ENCODE data around the gene SPATA22. TPM values are rescaled to one million over a fixed set of nuclear protein-coding genes. Genes with fewer than 3 reads are reported as not detected.
"Not testable (repeated sequence)": the region's sequence is repeated elsewhere in the genome, so short reads cannot be mapped to it uniquely, and the experiment has no call there.

The SPATA22 gene
- total RNA-seq, 2 donors from 2014 or later, result not detected

DNA sequence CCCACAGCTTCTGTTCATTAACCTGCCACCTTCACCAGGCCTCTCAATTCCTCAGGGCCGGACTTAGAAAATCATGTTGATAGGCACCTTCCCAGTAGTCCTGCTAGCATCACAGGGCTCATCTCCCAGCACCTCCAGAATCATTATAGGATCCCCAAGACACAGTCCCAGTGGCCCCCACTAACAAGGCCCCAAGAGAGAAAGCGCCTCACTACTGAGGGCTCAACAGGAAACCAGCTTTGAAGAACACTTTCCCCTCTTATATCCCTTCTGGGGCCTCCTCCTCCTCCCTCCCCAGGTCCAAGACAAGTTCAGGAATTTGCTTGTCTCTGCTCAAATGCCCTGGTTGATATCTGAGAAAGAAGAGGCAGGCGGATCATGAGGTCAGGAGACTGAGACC, 60.5 kb downstream of the SPATA22 start, which contains the start of gene OR3A3:
OR3A3 (plus strand) TSS at position 301 of the 400 bp plus-strand sequence.
- no peak for ATAC-seq
- DNase-seq (ENCODE audit: low spot score in 2 of 2), result no peak
- Mint-ChIP-seq H3K27ac (no peak within 1 kb of the TSS), H3K36me3 (peaks cover 5 to 15% of the 10 kb centered on the region in 2 donors), H3K9me3 (peaks cover 10 to 21% of the 10 kb centered on the region in 2 donors)

DNA sequence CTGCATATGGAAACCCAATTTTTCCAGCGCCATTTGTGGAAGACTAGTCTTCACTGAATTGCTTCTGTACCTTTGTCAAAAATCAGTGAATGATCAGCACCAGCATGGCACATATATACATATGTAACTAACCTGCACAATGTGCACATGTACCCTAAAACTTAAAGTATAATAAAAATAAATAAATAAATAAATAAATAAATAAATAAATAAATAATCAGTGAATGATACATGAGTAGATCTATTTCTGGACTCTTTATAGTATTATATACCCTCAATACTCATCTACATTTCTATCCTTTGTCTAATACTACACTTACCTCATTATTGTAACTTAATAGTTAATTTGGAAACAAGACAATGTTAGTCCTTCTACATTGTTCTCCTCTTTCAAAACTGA, 67.8 kb downstream of the SPATA22 start:
- Mint-ChIP-seq H3K36me3 (peaks cover 5 to 11% of the 10 kb centered on the region in 2 donors), H3K9me3 (peaks cover 7 to 21% of the 10 kb centered on the region in 2 donors)
- DNase-seq (ENCODE audit: low spot score in 2 of 2); H3K27ac Mint-ChIP-seq; ATAC-seq: not testable (repeated sequence)

DNA sequence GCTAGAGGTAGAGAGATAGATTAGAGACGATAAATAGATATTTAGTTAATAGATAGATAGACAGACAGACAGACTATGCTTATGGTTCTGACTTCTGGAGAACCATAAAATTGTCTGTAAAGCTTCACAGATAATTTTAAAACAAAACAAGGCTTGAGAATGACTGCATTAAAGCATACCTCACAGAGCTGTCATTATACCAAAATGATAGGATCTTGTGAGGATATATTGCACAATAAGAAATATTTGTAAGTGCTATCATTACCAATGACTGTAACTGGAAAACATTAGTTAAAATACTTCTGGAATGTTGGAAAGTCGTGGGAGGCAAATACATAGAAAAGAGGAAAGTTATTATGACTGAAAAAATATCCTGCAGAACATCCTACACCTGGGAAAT, 69.8 kb downstream of the SPATA22 start:
- Mint-ChIP-seq H3K9me3 (peaks cover 6 to 7% of the 10 kb centered on the region in 2 donors), H3K36me3 (no peaks in the 10 kb centered on the region), H3K27ac (no peak overlapping the region)
- no peak for DNase-seq (ENCODE audit: low spot score in 2 of 2)
- ATAC-seq, result no peak

DNA sequence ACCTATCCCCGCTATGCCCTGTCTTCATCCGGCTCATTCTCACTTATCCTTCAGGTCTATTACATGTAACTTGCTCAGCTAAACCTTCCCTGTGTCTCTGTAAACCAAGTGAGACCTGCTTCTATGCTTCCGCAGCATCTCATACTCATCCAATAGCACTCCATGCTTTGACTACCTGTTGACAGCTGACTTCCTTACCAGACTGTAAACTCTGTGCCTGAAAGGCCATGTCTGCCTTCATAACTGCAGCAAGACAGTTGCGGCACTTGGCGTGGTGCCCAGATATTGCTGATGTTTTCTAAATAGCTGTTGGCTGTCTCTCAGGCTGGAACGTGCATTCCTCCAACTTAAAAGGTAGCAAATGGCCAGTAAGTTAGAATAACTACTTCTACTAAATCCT, 71.6 kb downstream of the SPATA22 start:
- ATAC-seq, result no peak
- Mint-ChIP-seq H3K36me3 (no peaks in the 10 kb centered on the region), H3K9me3 (peaks cover 0 to 6% of the 10 kb centered on the region in 2 donors), H3K27ac (no peak overlapping the region)
- DNase-seq (ENCODE audit: low spot score in 2 of 2), result no peak

DNA sequence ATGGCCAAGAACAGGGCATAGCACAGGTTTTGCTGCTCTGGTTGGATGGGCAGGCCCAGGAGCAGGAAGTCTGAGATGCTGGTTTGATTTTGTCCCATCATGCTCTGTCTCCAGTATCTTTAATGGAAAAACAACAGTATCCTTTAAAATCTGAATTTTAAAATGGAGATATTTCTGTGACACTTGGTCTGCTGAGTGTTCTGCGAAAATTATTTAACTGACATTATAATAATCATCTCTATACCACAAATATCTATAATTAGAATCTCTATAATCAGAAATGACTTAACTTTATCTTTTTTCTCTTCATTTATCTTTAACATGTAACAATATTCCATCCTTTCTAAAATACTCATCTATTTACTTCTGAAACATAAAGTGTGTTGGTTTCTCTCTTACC, 73.3 kb downstream of the SPATA22 start, which contains the start of gene OR1E1:
OR1E1 (minus strand) TSS at position 101 of the 400 bp plus-strand sequence; CDS start at position 101, 0 bp downstream.
- peaks cover 0 to 6% of the 10 kb centered on the region in 2 donors for H3K9me3 Mint-ChIP-seq
- H3K36me3 Mint-ChIP-seq, result no peaks in the 10 kb centered on the region
- ATAC-seq, result no peak
- no peak within 1 kb of the TSS for H3K27ac Mint-ChIP-seq
- DNase-seq (ENCODE audit: low spot score in 2 of 2), result no peak

DNA sequence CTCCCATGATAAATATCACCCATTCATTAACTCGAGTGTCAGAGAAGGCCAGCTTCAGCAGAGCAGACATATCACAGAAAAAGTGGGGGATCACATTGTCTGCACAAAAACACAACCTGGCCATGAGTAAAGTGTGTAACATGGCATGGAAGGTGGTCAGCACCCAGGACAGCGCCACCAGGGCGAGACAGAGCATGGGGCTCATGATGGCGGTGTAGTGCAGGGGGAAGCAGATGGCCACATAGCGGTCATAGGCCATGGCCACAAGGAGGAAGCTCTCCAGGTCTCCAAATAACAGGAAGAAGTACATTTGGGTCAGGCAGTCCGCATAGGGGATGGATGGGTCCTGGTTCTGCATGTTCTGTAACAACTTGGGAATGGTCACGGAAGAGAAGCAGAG, 73.8 kb downstream of the SPATA22 start:
- not testable (repeated sequence) for H3K9me3 Mint-ChIP-seq; ATAC-seq; H3K36me3 Mint-ChIP-seq; H3K27ac Mint-ChIP-seq; DNase-seq (ENCODE audit: low spot score in 2 of 2)

Other genes with a start within 250 kb of the SPATA22 start
- under 1 TPM in 1 of 2 donors, not detected in 1; 0.25 TPM for gene OR3A1, start 173.5 kb downstream of the SPATA22 start, total RNA-seq
- gene OR3A2, start 85.5 kb downstream of the SPATA22 start, total RNA-seq, result 1 to 10 TPM; 1.1 to 1.7 TPM
- gene OR1E1, start 73.4 kb downstream of the SPATA22 start, total RNA-seq, result not detected
- not detected for gene OR3A3, start 60.4 kb downstream of the SPATA22 start, total RNA-seq
- gene OR1E2, start 38.0 kb downstream of the SPATA22 start, total RNA-seq, result not detected
- gene ASPA, start 4.2 kb upstream of the SPATA22 start, total RNA-seq, result under 1 TPM in 1 of 2 donors, not detected in 1; 0.16 TPM
- gene TRPV3, start 86.0 kb upstream of the SPATA22 start, total RNA-seq, result 1 to 10 TPM; 1.0 to 1.9 TPM
- 1 to 10 TPM; 1.7 to 4.7 TPM for gene TRPV1, start 137.6 kb upstream of the SPATA22 start, total RNA-seq
- gene SHPK, start 164.4 kb upstream of the SPATA22 start, total RNA-seq, result 10 to 100 TPM in 1 of 2 donors, 1 to 10 TPM in 1; 8.5 to 13.6 TPM
- 1 to 10 TPM; 4.9 to 8.7 TPM for gene CTNS, start 164.9 kb upstream of the SPATA22 start, total RNA-seq
- gene TAX1BP3, start 196.8 kb upstream of the SPATA22 start, total RNA-seq, result 10 to 100 TPM; 17.2 to 24.7 TPM
- 10 to 100 TPM; 41.6 to 49.8 TPM for gene EMC6, start 197.0 kb upstream of the SPATA22 start, total RNA-seq
- gene P2RX5, start 224.3 kb upstream of the SPATA22 start, total RNA-seq, result 100 to 1,000 TPM in 1 of 2 donors, 10 to 100 TPM in 1; 82.9 to 120 TPM